Spleen (tissue), 7 donors: ENCODE measurements around the gene ELOA.

ENCODE experiments used
- CTCF ChIP-seq, 11 experiments: fragments of 200-600 bp in 7 of 11; fragments of 450-650 bp in 4 of 11; sonication (generic) in 4 of 11; IDR thresholded peaks in 8 of 11; conservative IDR thresholded peaks in 3 of 11; 1 replicate in 7 of 11; 2 replicates in 4 of 11; pipeline versions ENCODE4 v1.4.0 to v1.8.0; 2016 to 2021; ENCODE audit warnings: antibody characterized with exemption in 11 of 11, inconsistent platforms in 4 of 11, mild to moderate bottlenecking in 1 of 11
- POLR2A ChIP-seq, 3 donors: fragments of 450-650 bp; IDR thresholded peaks; one replicate each; pipeline ENCODE4 v1.5.1; 2017; ENCODE audit warnings: antibody characterized with exemption in 3 of 3, mild to moderate bottlenecking in 1 of 3
- donor health status: DM: no; HTN: no; CAD: no; lungs with moderate emphysema.
- donor health status: DM: no; HTN: no; CAD: no.
- donor health status: DM: no; HTN: no; CAD: no.

- no peak for TF ChIP-seq POLR2A (IDR thresholded peaks at IDR 0.05)
- TF ChIP-seq CTCF (IDR thresholded peaks at IDR 0.05 in 8 of 11, conservative IDR thresholded peaks at IDR 0.05 in 3 of 11): no peak
Observed at GRCh38 chr1:23793018-23793781, 49.9 kb downstream of the ELOA start.
